IPS DF 19.7 (cell line): Measurements from ENCODE around the gene UMAD1.
A peak's percentile ranks its signal among the peaks of the same experiment; 100 is the strongest.

Experiments used
- DNase-seq: peaks from one replicate; pipeline ENCODE4 v3.0.0-alpha.2; 2013; ENCODE audit warnings: low read depth, low spot score

The UMAD1 gene

GRCh38 chr7:7720750-7721621 lies 80.4 kb downstream of the UMAD1 start:
- DNase-seq, result no peak

- no peak for DNase-seq
Observed at GRCh38 chr7:7731732-7732131, 91.2 kb downstream of the UMAD1 start.

GRCh38 chr7:7732621-7733281 lies 92.2 kb downstream of the UMAD1 start:
- DNase-seq, result no peak

- peak; percentile 3 for DNase-seq
Observed at GRCh38 chr7:7736671-7737070, 96.1 kb downstream of the UMAD1 start.

- DNase-seq, result no peak
Observed at GRCh38 chr7:7737674-7738073, 97.1 kb downstream of the UMAD1 start.

GRCh38 chr7:7738177-7738576 lies 97.6 kb downstream of the UMAD1 start:
- no peak for DNase-seq

GRCh38 chr7:7738622-7739021 lies 98.1 kb downstream of the UMAD1 start:
- no peak for DNase-seq

- DNase-seq, result no peak
Observed at GRCh38 chr7:7739204-7740036, 98.9 kb downstream of the UMAD1 start.

- no peak for DNase-seq
Observed at GRCh38 chr7:7740037-7740355, 99.4 kb downstream of the UMAD1 start.

GRCh38 chr7:7742223-7742622 lies 101.7 kb downstream of the UMAD1 start:
- DNase-seq, result no peak

- DNase-seq, result no peak
Observed at GRCh38 chr7:7745258-7745657, 104.7 kb downstream of the UMAD1 start.

- no peak for DNase-seq
Observed at GRCh38 chr7:7745966-7746365, 105.4 kb downstream of the UMAD1 start.

- no peak for DNase-seq
Observed at GRCh38 chr7:7746458-7746857, 105.9 kb downstream of the UMAD1 start.

- DNase-seq, result no peak
Observed at GRCh38 chr7:7750571-7751242, 110.2 kb downstream of the UMAD1 start.

GRCh38 chr7:7751243-7752092 lies 110.9 kb downstream of the UMAD1 start:
- DNase-seq, result no peak

- DNase-seq, result no peak
Observed at GRCh38 chr7:7756577-7756976, 116.0 kb downstream of the UMAD1 start.

- DNase-seq, result no peak
Observed at GRCh38 chr7:7757576-7757975, 117.0 kb downstream of the UMAD1 start.

- no peak for DNase-seq
Observed at GRCh38 chr7:7761340-7761973, 120.9 kb downstream of the UMAD1 start.

- no peak for DNase-seq
Observed at GRCh38 chr7:7761974-7762779, 121.6 kb downstream of the UMAD1 start.
